ENCODE results near the gene SERP2.

- TF ChIP-seq CTCF (IDR thresholded peaks at IDR 0.05) (no peak), POLR2A (IDR thresholded peaks at IDR 0.05) (no peak)
Measured at GRCh38 chr13:44412346-44412935, 38.8 kb downstream of the SERP2 start.

All from thyroid gland (tissue), 4 donors.